WTC11 (cell line): ENCODE measurements around the gene PRKACA. TPM values are rescaled to one million over a fixed set of nuclear protein-coding genes. Genes with fewer than 3 reads are reported as not detected.

Experiments used
- ATAC-seq: fragments of 200-7000 bp; cut with Tn5 transposase; 2 replicates; pipeline ENCODE4 v1.10.0; 2021; ENCODE audit warnings: mild to moderate bottlenecking, moderate library complexity
- CTCF ChIA-PET: fragments of 300-600 bp; sonication (Branson Sonifier 250); formaldehyde crosslinking; loops from one replicate; lab custom pipeline; 2021; ENCODE audit warnings: antibody characterized with exemption; lab: Charles Lee
- POLR2A ChIA-PET: fragments of 350-600 bp; sonication (Branson Sonifier 250); formaldehyde crosslinking; loops from one replicate; lab custom pipeline; 2021; ENCODE audit warnings: antibody characterized with exemption; lab: Charles Lee
- DNase-seq: peaks from one replicate; pipeline ENCODE4 v3.0.0; 2021; ENCODE audit warnings: low spot score
- H3K27ac Mint-ChIP-seq: 2 replicates; pipeline ENCODE4 v1.8.0; 2021; ENCODE audit warnings: mixed read lengths
- H3K27me3 Mint-ChIP-seq: 2 replicates; pipeline ENCODE4 v1.8.0; 2021; ENCODE audit warnings: low read depth, mild to moderate bottlenecking, moderate library complexity, mixed read lengths
- H3K36me3 Mint-ChIP-seq: 2 replicates; pipeline ENCODE4 v1.8.0; 2021; ENCODE audit warnings: mixed read lengths
- H3K4me1 Mint-ChIP-seq: 2 replicates; pipeline ENCODE4 v1.8.0; 2022; ENCODE audit warnings: mixed read lengths
- H3K4me3 Mint-ChIP-seq: 2 replicates; pipeline ENCODE4 v1.8.0; 2021; ENCODE audit warnings: mild to moderate bottlenecking, moderate library complexity, mixed read lengths
- H3K9me3 Mint-ChIP-seq: 2 replicates; pipeline ENCODE4 v1.8.0; 2021; ENCODE audit warnings: mixed read lengths
- ATF1 ChIP-seq: sonication (generic); formaldehyde crosslinking; IDR thresholded peaks from 2 replicates; pipeline ENCODE4 v1.8.1; 2023; ENCODE audit warnings: mild to moderate bottlenecking, moderate library complexity, missing genetic modification reagents
- CREM ChIP-seq: sonication (generic); formaldehyde crosslinking; IDR thresholded peaks from 2 replicates; pipeline ENCODE4 v1.8.1; 2022; ENCODE audit warnings: mild to moderate bottlenecking, missing genetic modification reagents, moderate library complexity
- ELF4 ChIP-seq: sonication (generic); formaldehyde crosslinking; IDR thresholded peaks from 2 replicates; pipeline ENCODE4 v1.8.1; 2022; ENCODE audit warnings: low read depth, mild to moderate bottlenecking, moderate library complexity, missing genetic modification reagents
- EMX1 ChIP-seq: fragments of 250-450 bp; sonication (Bioruptor Pico); IDR thresholded peaks from 2 replicates; pipeline ENCODE4 v1.8.0; 2021; ENCODE audit warnings: mild to moderate bottlenecking
- FOXJ3 ChIP-seq: sonication (generic); formaldehyde crosslinking; IDR thresholded peaks from 2 replicates; pipeline ENCODE4 v1.9.0; 2021; ENCODE audit warnings: missing genetic modification reagents, mild to moderate bottlenecking, borderline replicate concordance
- GRHL2 ChIP-seq: fragments of 250-450 bp; sonication (Bioruptor Pico); IDR thresholded peaks from 2 replicates; pipeline ENCODE4 v1.8.0; 2022; ENCODE audit warnings: mild to moderate bottlenecking, moderate library complexity; ENCODE audit not compliant: insufficient replicate concordance, severe bottlenecking
- IRF2 ChIP-seq: sonication (generic); formaldehyde crosslinking; IDR thresholded peaks from 2 replicates; pipeline ENCODE4 v1.8.0; 2022; ENCODE audit warnings: low read depth, missing genetic modification reagents, borderline replicate concordance
- JAZF1 ChIP-seq: fragments of 250-450 bp; sonication (Bioruptor Pico); IDR thresholded peaks from 2 replicates; pipeline ENCODE4 v1.9.0; 2021; ENCODE audit warnings: moderate library complexity, mild to moderate bottlenecking, inconsistent platforms
- KAT7 ChIP-seq: sonication (generic); formaldehyde crosslinking; IDR thresholded peaks from 2 replicates; pipeline ENCODE4 v1.8.1; 2023; ENCODE audit warnings: missing genetic modification reagents, mild to moderate bottlenecking, borderline replicate concordance
- NR2C2 ChIP-seq: sonication (generic); formaldehyde crosslinking; IDR thresholded peaks from 2 replicates; pipeline ENCODE4 v1.8.0; 2022; ENCODE audit warnings: mild to moderate bottlenecking, missing genetic modification reagents
- OVOL2 ChIP-seq: fragments of 250-450 bp; sonication (Bioruptor Pico); IDR thresholded peaks from 2 replicates; pipeline ENCODE4 v1.9.0; 2021; ENCODE audit warnings: mild to moderate bottlenecking, borderline replicate concordance
- TCF7 ChIP-seq: sonication (generic); formaldehyde crosslinking; IDR thresholded peaks from 2 replicates; pipeline ENCODE4 v1.8.0; 2022; ENCODE audit warnings: mild to moderate bottlenecking, low read depth, missing genetic modification reagents, moderate library complexity
- TEAD4 ChIP-seq: sonication (generic); formaldehyde crosslinking; IDR thresholded peaks from 2 replicates; pipeline ENCODE4 v1.8.0; 2022; ENCODE audit warnings: mild to moderate bottlenecking, missing genetic modification reagents
- ZNF121 ChIP-seq: sonication (generic); formaldehyde crosslinking; IDR thresholded peaks from 2 replicates; pipeline ENCODE4 v1.8.0; 2023; ENCODE audit warnings: missing genetic modification reagents
- ZNF416 ChIP-seq: fragments of 250-450 bp; sonication (Bioruptor Pico); IDR thresholded peaks from 2 replicates; pipeline ENCODE4 v1.9.0; 2021; ENCODE audit warnings: mild to moderate bottlenecking, inconsistent platforms
- ZNF423 ChIP-seq: fragments of 250-450 bp; sonication (Bioruptor Pico); IDR thresholded peaks from 2 replicates; pipeline ENCODE4 v2.1.2; 2022; ENCODE audit warnings: mild to moderate bottlenecking, moderate library complexity
- total RNA-seq: library from RNA; stranded (reverse); gene quantifications from 3 replicates; pipeline ENCODE4 v1.2.3, GENCODE V29; 2021
- TF ChIP-seq, protein P1 (sequence below): sonication (generic); formaldehyde crosslinking; IDR thresholded peaks from 2 replicates; pipeline ENCODE4 v1.8.0; 2022; ENCODE audit warnings: mild to moderate bottlenecking, missing genetic modification reagents
- TF ChIP-seq, protein P2 (sequence below): sonication (generic); formaldehyde crosslinking; IDR thresholded peaks from 2 replicates; pipeline ENCODE4 v1.8.1; 2023; ENCODE audit warnings: mild to moderate bottlenecking, missing genetic modification reagents
- TF ChIP-seq, protein P3 (sequence below): fragments of 250-450 bp; sonication (Bioruptor Pico); IDR thresholded peaks from 2 replicates; pipeline ENCODE4 v2.1.2; 2022; ENCODE audit warnings: mild to moderate bottlenecking, moderate library complexity
- TF ChIP-seq, protein P4 (sequence below): sonication (generic); formaldehyde crosslinking; conservative IDR thresholded peaks from 2 replicates; pipeline ENCODE4 v1.8.1; 2022; ENCODE audit warnings: mild to moderate bottlenecking, missing genetic modification reagents
- TF ChIP-seq, protein P5 (sequence below): sonication (generic); formaldehyde crosslinking; IDR thresholded peaks from 2 replicates; pipeline ENCODE4 v1.8.1; 2022; ENCODE audit warnings: missing genetic modification reagents, borderline replicate concordance

Gene PRKACA
- total RNA-seq, 1 experiment from 2014 or later = 37.8 TPM

DNA sequence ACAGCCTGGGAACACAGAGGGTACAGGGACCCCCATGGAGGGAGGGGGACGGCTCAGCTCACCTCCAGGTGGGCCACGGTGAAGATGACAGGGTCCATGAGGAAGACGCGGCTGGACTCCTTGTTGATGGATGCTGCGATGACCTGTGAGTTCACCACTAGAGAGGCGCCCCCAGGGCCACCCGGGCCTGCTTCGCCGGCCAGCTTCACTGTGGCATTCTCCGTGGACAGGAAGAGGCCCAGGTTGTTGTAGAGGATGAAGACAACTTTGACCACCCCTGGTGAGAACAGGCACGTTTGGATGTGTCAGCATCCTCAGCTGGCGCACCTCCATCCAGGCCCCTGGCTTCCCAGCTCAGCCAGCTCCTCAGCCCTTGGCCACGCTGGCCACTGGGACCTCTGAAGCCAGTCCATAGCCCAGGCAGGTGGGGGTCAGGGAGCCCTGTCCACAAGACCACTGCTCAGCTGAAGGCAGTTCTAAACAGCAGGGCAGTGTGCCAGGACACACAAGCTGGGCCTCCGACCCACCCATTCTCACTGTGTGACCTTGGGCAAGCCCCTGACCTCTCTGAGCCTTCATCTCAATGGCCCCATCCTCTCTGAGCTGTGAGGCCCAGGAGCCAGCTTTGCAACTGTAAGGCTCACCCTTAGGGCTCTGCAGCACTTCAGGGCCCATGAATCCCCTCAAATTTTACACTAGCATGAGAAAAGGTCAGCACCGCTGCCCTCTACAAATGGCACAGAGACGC, 40.9 kb upstream of the PRKACA start (continued):
- TF ChIP-seq, protein P1, sequence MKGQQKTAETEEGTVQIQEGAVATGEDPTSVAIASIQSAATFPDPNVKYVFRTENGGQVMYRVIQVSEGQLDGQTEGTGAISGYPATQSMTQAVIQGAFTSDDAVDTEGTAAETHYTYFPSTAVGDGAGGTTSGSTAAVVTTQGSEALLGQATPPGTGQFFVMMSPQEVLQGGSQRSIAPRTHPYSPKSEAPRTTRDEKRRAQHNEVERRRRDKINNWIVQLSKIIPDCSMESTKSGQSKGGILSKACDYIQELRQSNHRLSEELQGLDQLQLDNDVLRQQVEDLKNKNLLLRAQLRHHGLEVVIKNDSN = no peak
- no peak for TF ChIP-seq EMX1 (CRISPR knock-in tag)

DNA sequence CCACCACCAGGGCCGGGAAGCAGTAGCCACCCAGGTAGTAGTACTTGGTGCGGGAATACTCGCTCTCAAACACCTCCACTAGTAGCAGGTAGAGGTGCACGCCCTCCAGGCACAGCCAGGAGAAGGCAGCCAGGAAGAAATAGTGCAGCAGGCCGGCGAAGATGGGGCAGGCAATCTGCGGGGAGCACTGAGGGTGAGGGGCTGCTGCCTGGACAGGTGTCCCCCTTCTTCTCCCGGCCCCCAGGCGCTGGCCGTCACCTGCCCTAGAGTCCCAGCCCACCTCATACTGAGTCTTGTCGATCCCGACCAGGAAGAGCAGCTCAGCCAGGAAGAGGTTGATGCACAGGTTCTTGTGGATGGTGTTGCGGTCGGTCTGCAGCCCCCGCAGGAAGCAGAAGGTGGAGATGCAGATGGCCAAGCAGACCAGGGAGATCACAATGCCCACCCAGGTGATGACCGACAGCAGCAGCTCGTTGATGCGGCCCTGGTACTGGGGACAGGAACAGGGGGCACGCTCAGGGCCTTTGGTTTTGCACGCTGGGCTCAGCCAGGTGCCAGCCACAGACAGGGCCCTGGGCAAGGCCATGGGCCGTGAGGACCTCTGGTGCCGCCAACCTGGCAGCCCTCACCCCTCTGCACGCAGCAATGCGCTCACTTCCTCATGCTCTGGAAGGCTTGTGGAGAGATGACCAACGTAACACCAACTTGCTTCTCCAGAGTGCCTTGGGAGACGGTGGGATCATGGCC, 39.6 kb upstream of the PRKACA start:
- ChIA-PET CTCF (interaction anchor here (0.9 to 1.3 kb wide), 3 partner anchors 8 to 323 kb away, joined by 3 read pairs; partner anchors contain the start of gene ASF1B), POLR2A (no interaction called here)
- Mint-ChIP-seq H3K27me3 (no peaks in the 10 kb centered on the region), H3K36me3 (peaks cover 44% of the 10 kb centered on the region), H3K4me3 (no peak overlapping the region), H3K9me3 (no peaks in the 10 kb centered on the region), H3K4me1 (no peaks in the 10 kb centered on the region), H3K27ac (no peak overlapping the region)
- ATAC-seq = no peak
- TF ChIP-seq FOXJ3 (CRISPR knock-in tag) = no peak
- TF ChIP-seq JAZF1 (CRISPR knock-in tag) = no peak
- no peak for TF ChIP-seq ZNF121 (CRISPR knock-in tag)
- TF ChIP-seq, protein P2, sequence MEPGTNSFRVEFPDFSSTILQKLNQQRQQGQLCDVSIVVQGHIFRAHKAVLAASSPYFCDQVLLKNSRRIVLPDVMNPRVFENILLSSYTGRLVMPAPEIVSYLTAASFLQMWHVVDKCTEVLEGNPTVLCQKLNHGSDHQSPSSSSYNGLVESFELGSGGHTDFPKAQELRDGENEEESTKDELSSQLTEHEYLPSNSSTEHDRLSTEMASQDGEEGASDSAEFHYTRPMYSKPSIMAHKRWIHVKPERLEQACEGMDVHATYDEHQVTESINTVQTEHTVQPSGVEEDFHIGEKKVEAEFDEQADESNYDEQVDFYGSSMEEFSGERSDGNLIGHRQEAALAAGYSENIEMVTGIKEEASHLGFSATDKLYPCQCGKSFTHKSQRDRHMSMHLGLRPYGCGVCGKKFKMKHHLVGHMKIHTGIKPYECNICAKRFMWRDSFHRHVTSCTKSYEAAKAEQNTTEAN (CRISPR knock-in tag) = no peak
- TF ChIP-seq EMX1 (CRISPR knock-in tag) = no peak
- TF ChIP-seq TEAD4 (CRISPR knock-in tag) = no peak
- TF ChIP-seq KAT7 (CRISPR knock-in tag) = no peak
- TF ChIP-seq, protein P3, sequence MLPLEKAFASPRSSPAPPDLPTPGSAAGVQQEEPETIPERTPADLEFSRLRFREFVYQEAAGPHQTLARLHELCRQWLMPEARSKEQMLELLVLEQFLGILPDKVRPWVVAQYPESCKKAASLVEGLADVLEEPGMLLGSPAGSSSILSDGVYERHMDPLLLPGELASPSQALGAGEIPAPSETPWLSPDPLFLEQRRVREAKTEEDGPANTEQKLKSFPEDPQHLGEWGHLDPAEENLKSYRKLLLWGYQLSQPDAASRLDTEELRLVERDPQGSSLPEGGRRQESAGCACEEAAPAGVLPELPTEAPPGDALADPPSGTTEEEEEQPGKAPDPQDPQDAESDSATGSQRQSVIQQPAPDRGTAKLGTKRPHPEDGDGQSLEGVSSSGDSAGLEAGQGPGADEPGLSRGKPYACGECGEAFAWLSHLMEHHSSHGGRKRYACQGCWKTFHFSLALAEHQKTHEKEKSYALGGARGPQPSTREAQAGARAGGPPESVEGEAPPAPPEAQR = no peak
- no peak for TF ChIP-seq OVOL2
- TF ChIP-seq TCF7 (CRISPR knock-in tag) = no peak
- no peak for TF ChIP-seq IRF2
- no peak for TF ChIP-seq ATF1 (CRISPR knock-in tag)
- no peak for TF ChIP-seq NR2C2 (CRISPR knock-in tag)
- TF ChIP-seq ZNF416 (CRISPR knock-in tag) = no peak
- TF ChIP-seq CREM = no peak
- TF ChIP-seq GRHL2 (CRISPR knock-in tag) = no peak
- TF ChIP-seq, protein P4, sequence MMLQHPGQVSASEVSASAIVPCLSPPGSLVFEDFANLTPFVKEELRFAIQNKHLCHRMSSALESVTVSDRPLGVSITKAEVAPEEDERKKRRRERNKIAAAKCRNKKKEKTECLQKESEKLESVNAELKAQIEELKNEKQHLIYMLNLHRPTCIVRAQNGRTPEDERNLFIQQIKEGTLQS (CRISPR knock-in tag) = no peak
- TF ChIP-seq ELF4 = no peak
- TF ChIP-seq, protein P5, sequence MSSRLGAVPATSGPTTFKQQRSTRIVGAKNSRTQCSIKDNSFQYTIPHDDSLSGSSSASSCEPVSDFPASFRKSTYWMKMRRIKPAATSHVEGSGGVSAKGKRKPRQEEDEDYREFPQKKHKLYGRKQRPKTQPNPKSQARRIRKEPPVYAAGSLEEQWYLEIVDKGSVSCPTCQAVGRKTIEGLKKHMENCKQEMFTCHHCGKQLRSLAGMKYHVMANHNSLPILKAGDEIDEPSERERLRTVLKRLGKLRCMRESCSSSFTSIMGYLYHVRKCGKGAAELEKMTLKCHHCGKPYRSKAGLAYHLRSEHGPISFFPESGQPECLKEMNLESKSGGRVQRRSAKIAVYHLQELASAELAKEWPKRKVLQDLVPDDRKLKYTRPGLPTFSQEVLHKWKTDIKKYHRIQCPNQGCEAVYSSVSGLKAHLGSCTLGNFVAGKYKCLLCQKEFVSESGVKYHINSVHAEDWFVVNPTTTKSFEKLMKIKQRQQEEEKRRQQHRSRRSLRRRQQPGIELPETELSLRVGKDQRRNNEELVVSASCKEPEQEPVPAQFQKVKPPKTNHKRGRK = no peak
- TF ChIP-seq ZNF423 = no peak
- DNase-seq = no peak
